Measurements from ENCODE around the gene FAM50A.

FAM50A gene

DNA sequence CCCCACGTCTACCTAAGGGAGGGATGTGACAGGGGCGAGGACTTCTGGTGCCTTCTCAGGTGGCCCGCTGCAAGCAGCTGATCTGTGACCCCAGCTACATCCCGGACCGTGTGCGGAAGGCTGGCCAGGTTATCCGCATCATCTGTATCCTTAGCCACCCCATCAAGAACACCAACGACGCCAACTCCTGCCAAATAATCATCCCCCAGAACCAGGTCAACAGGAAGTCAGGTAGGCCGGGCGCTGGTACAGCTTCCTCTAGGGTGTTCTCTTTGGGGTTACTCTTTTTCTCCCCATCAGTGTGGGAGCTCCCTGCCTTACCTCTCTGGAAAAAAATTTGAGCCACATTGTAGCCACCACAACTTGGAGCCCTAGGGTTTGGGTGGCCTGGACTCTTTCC, 2.4 kb upstream of the FAM50A start:
- no peak for DNase-seq

DNA sequence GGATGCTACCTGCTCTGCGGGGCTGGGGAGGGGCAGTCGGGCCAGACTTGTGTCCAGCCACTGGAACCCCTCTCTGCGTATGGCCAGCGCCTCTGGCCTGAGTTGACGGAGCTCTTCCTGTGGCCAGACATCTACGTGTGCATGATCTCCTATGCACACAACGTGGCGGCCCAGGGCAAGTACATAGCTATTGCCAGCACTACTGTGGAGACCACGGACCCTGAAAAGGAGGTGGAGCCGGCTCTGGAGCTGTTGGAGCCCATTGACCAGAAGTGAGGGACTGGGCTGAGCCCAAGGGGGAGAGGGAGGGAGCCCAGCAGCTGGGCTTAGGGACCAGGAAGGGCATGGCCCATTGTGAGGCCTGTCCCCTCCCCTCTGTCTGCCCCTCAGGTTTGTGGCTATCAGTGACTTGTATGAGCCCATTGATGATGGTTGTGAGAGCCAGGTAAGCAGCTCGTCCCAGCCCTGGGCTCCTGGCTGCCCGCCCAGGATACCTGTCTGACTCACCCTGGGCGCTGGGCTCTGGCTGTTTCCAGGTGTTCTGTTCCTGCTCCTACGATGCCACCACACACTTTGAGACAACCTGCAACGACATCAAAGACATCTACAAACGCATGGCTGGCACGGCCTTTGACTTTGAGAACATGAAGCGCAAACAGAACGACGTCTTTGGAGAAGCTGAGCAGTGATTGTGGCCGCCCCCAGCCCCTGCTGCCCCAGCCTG, 1.8 kb upstream of the FAM50A start:
- no peak for DNase-seq

DNA sequence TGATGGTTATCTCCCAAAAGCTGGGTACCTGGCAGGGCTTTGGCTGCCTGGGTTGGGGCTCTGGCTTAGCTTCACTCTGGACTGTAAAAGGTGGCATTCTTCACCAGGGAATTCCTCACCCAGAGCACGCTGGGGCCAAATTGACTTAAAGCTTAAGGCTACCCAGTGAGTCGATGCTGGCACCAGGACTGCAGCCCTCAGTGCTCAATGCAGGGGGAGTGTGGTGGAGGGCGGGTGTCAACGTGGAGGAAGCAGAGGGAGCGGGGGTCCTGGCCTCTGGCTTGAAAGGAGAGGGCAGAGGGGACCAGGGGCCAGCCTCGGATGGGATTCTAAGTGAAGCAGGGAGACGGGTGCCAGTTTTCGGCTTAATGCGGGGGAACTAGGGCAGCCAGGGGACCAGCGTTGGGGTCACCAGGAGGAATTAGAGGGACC, 446 bp upstream of the FAM50A start:
- no peak for DNase-seq

DNA sequence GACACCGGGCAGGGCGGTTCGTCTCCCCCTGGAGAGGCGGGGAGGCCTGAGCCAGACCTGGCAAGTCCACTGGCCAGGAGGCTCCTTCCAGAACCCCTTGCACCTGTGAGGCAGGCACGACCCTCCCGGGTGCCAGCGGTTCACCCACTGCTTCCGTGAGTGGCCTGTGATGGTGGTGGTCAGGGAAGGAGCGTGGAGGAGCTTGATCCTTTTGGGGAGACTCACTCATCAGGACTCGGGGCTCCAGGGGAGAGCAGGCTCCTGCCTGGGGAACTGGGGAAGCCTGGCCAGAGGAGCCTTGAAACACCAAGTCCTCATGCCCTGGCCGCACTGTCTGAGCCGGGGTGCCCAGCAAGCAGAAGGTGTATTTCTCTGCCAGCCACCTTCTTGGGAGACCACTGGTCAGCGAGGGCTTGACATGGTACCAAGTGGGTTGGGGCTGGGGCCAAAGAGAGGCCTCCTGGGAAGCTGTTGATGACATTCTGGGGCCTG, 860 bp downstream of the FAM50A start:
- DNase-seq: no peak

GRCh38 chrX:154445776-154446175, 1.8 kb downstream of the FAM50A start:
- no peak for DNase-seq

DNA sequence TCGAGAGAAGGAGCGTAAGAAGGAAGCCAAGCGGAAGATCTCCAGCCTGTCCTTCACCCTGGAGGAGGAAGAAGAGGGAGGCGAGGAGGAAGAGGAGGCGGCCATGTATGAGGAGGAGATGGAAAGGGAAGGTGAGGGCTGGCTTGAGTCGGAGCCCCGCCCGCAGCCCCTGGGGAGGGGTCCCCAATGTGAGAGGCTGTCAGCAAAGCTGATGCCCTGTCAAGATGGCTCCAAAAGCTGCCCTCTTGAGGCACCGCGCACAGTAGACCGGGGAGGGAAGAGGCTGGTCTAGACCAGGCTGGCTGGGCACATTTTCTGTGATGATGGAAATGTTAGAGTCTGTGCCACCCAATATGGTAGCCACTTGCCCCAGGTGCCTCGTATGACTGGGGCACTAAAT, 2.5 kb downstream of the FAM50A start:
- DNase-seq: no peak

DNA sequence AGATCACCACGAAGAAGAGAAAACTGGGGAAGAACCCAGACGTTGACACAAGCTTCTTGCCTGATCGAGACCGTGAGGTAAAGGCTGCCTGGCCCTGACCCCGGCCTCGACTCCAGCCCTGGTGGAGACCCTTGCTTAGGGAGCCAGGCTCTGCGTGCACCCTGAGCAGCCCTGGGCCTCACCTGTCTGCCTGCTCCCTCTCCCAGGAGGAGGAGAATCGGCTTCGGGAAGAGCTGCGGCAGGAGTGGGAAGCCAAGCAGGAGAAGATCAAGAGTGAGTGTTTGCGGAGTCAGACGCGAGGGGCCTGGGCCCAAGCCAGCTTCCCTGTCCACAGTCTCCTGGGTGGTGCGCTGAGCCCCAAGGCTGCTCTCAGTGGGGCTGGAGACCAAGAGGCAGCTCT, 4.5 kb downstream of the FAM50A start:
- DNase-seq: no peak

GRCh38 chrX:154449618-154450017, 5.7 kb downstream of the FAM50A start:
- DNase-seq: no peak

- DNase-seq: no peak
Observed at GRCh38 chrX:154450312-154450711, 6.4 kb downstream of the FAM50A start.

GRCh38 chrX:154452823-154453222, 8.9 kb downstream of the FAM50A start:
- DNase-seq: no peak

DNA sequence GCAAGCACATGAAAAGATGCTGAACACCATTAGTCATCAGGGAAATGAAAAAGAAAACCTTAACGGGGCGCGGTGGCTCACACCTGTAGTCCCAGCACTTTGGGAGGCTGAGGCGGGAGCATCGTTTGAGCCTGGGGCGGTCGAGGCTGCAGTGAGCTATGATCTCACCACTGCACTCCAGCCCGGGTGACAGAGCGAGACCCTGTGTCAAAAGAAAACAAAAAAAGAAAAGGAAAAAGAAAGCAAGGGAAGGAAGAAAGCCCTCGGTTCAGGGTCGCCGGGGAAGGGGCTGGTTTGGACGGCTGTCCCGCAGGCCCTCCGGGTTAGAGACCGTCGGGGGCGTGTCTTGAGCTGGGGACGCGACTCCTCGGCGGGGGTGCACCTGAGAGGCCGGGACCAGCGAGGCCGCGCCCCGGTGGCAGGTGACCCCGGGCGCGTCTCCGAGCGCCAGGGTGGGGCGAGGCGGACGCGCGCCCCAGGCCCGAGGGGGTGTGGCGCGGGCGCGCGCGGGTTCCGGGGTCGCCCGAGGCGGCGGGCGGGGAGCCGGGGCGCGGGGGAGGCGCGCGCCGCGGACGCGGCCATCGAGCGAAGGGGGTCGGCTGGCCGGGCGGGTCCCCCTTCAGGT, 13.7 kb downstream of the FAM50A start:
- DNase-seq: no peak

GRCh38 chrX:154458116-154458953, 14.4 kb downstream of the FAM50A start, which contains the start of gene PLXNA3:
Gene PLXNA3, plus strand, starts transcription at chrX:154458281. Its CDS starts 1,903 bp downstream, at chrX:154460184.
- no peak for DNase-seq

- DNase-seq: peak in 1 of 2 experiments; percentile 1
Observed at GRCh38 chrX:154458954-154459778, 15.2 kb downstream of the FAM50A start.

- no peak for DNase-seq
Observed at GRCh38 chrX:154459832-154460231, 15.9 kb downstream of the FAM50A start.

GRCh38 chrX:154460326-154460725, 16.4 kb downstream of the FAM50A start:
- no peak for DNase-seq

GRCh38 chrX:154462396-154462795, 18.5 kb downstream of the FAM50A start:
- no peak for DNase-seq

DNA sequence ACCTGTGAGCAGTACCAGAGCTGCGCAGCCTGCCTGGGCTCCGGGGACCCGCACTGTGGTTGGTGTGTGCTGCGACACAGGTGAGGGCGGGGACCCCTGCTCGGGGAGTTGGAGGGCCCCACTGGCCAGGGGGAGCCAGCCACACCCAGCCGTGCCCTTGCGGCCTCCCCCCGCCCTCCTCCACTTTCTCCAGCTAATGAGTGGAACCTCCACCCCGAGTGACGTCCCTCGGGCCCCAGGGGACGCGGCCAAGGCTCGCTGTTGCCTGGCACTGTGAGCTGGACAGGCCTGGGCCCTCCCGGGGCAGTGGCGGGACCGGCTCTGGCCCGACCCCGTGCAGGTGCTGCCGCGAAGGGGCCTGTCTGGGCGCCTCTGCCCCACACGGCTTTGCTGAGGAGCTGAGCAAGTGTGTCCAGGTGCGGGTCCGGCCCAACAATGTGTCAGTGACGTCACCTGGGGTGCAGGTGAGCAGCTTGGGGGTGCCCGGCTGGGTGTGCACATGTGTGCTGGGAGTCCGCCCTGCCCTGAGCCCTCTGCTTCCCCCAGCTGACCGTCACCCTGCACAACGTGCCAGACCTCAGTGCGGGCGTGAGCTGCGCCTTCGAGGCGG, 19.8 kb downstream of the FAM50A start:
- no peak for DNase-seq

GRCh38 chrX:154464806-154465365, 20.9 kb downstream of the FAM50A start:
- DNase-seq: no peak

DNA sequence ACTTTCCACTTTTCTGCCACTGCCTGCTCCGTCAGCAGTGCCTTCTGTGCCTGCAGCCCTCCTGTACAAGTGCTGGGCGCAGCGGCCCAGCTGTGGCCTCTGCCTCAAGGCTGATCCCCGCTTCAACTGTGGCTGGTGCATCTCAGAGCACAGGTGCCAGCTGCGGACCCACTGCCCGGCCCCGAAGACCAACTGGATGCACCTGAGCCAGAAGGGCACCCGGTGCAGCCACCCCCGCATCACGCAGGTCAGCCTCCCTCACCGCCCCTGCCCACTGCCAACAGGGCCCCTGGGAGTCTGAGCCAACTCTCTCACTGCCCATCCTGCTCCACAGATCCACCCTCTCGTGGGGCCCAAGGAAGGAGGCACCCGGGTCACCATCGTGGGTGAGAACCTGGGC, 21.7 kb downstream of the FAM50A start:
- no peak for DNase-seq

DNA sequence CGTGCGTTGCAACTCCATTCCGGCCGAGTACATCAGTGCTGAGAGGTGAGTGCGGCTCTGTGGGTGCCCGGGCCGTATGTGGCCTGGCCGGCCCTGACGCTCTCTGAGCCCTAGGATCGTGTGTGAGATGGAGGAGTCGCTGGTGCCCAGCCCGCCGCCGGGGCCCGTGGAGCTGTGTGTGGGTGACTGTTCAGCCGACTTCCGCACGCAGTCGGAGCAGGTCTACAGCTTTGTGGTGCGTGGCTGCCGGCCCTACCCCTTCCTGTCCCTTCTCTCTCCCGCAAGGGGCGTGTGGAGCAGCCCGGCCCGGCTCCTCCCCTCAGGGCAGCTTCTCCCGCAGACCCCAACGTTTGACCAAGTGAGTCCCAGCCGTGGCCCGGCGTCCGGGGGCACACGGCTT, 22.1 kb downstream of the FAM50A start:
- DNase-seq: no peak

GRCh38 chrX:154466907-154467306, 23.0 kb downstream of the FAM50A start:
- no peak for DNase-seq

GRCh38 chrX:154467556-154467955, 23.6 kb downstream of the FAM50A start:
- DNase-seq: no peak
